Measurements from ENCODE around the gene ZBTB8OS.

DNA sequence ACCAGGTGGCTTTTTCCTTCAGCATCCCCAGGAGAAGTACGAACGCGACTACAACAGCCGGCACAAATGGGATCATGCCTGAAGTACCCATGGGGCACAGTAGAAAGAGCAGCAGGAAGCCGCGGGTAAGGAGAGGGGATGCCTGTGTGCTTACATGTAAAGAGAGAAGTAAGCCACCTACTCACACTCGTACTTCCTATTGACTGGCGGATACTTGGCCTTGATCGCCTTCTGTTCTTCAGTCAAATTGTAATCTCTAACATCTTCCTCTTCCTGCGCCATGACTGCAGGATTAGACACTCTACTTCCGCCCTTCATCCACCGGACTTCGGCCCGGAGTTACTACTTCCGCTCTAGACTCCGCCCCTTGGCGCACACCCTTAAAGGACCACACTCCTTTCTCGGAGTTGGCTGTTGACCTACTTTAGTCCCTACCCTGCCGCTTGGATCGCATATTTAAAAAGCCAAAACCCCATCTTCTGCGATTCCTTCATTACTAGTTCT lies at the start of gene ZBTB8OS:
- TF ChIP-seq, protein P1, sequence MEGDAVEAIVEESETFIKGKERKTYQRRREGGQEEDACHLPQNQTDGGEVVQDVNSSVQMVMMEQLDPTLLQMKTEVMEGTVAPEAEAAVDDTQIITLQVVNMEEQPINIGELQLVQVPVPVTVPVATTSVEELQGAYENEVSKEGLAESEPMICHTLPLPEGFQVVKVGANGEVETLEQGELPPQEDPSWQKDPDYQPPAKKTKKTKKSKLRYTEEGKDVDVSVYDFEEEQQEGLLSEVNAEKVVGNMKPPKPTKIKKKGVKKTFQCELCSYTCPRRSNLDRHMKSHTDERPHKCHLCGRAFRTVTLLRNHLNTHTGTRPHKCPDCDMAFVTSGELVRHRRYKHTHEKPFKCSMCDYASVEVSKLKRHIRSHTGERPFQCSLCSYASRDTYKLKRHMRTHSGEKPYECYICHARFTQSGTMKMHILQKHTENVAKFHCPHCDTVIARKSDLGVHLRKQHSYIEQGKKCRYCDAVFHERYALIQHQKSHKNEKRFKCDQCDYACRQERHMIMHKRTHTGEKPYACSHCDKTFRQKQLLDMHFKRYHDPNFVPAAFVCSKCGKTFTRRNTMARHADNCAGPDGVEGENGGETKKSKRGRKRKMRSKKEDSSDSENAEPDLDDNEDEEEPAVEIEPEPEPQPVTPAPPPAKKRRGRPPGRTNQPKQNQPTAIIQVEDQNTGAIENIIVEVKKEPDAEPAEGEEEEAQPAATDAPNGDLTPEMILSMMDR (IDR thresholded peaks at IDR 0.05 in 2 of 3, conservative IDR thresholded peaks at IDR 0.05 in 1 of 3; ENCODE audit: borderline replicate concordance in 1 of 3, insufficient read depth in 1 of 3, low read depth in 2 of 3, low read length in 2 of 3): no peak
- TF ChIP-seq EZH2 (IDR thresholded peaks at IDR 0.05): no peak
- TF ChIP-seq YY1 (IDR thresholded peaks at IDR 0.05; ENCODE audit: extremely low read depth, insufficient replicate concordance, low read depth, low read length): peak; percentile 88

Measured in HCT116 (cell line).